GM19397 (cell line): ENCODE measurements around the gene KRTAP5-8.
"Not testable (repeated sequence)": the region's sequence is repeated elsewhere in the genome, so short reads cannot be mapped to it uniquely, and the experiment has no call there.

Experiments
- ATAC-seq: cut with Tn5 transposase; IDR thresholded peaks from one replicate; pipeline ENCODE4 v1.9.1; 2021; ENCODE audit warnings: mild to moderate bottlenecking, moderate library complexity; ENCODE audit not compliant: unreplicated experiment

KRTAP5-8 gene, protein sequence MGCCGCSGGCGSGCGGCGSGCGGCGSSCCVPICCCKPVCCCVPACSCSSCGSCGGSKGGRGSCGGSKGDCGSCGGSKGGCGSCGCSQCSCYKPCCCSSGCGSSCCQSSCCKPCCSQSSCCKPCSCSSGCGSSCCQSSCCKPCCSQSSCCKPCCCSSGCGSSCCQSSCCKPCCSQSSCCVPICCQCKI

DNA sequence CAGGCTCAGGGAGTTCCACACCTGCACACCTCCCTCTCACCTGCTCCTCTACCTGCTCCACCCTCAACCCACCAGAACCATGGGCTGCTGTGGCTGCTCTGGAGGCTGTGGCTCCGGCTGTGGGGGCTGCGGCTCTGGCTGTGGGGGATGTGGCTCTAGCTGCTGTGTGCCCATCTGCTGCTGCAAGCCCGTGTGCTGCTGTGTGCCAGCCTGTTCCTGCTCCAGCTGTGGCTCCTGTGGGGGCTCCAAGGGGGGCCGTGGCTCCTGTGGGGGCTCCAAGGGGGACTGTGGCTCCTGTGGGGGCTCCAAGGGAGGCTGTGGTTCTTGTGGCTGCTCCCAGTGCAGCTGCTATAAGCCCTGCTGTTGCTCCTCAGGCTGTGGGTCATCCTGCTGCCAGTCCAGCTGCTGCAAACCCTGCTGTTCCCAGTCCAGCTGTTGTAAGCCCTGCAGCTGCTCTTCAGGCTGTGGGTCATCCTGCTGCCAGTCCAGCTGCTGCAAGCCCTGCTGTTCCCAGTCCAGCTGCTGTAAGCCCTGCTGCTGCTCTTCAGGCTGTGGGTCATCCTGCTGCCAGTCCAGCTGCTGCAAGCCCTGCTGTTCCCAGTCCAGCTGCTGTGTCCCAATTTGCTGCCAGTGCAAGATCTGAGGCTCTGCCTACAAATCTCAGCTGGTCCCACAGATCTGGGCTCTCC lies at the start of gene KRTAP5-8:
KRTAP5-8 (plus strand) TSS at position 49 of the 689 bp plus-strand sequence; CDS start at position 80, 31 bp downstream.
- ATAC-seq, result not testable (repeated sequence)

DNA sequence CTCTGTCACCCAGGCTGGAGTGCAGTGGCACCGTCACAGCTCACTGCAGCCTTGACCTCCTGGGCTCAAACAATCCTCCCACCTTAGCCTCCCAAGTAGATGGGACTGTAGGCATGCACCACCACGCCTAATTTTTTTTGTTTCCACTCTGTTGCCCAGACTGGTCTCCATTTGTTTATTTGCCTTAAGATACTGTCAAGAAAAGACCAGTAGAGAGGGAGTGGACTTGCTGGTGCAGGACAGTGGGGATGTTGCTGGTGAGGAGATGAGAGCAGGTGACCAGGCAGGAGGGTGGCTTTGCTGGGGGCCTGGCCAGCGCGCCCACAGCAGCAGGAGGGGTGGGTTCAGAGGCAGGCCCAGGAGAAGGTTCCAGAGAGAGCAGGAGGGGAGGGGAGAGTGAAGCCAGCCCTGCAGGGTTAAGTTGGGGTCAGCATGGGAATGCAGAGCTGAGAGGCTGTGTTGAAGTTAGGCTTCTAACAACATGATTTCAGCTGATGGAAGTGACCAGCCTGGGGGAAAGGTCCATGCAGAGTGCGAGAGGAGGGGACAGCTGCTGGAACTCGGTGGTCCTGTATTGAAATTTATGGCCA lies 49.0 kb upstream of the KRTAP5-8 start:
- no peak for ATAC-seq

GRCh38 chr11:71489311-71490043 lies 48.3 kb upstream of the KRTAP5-8 start:
- no peak for ATAC-seq

- no peak for ATAC-seq
Measured at GRCh38 chr11:71490044-71490730, 47.6 kb upstream of the KRTAP5-8 start.

- ATAC-seq, result no peak
Measured at GRCh38 chr11:71490731-71491390, 47.0 kb upstream of the KRTAP5-8 start.

- no peak for ATAC-seq
Measured at GRCh38 chr11:71491531-71491930, 46.3 kb upstream of the KRTAP5-8 start.

DNA sequence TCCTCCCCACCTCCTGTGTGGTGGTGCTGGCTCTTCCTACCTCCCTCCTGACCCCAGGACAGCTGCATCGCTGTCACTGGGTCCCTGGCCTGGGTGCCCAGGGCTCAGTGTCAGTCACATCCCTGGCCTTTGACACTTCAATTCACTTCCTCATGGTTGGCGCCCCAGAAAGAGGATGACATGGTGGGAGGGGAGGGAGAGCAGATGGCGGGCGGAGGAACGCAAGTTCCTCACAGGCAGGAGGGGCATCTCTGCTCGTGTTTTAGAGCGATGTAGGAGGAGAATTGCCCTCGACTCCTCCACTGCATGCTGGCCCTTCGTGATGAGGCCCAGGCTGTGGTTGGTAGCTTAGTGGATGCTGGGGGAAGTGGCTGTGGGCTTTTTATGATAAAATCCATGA lies 45.9 kb upstream of the KRTAP5-8 start:
- no peak for ATAC-seq

- no peak for ATAC-seq
Measured at GRCh38 chr11:71495286-71496230, 42.3 kb upstream of the KRTAP5-8 start.

DNA sequence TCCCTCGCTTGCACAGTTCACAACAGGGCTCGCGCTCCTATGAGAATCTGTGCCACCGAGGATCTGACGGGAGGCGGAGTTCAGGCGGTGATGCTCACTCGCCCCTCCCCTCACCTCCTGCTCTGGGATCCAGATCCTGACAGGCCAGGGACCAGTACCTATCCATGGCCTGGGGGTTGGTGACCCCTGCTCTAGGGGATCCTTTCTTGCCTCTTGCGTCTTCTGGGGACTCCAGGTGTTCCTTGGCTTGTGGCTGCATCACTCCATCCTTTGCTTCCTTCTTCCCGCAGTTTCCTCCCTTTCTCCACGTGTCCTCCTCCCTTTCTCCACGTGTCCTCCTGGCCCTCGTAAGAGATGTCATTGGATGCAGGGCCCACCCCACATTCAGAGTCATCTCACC lies 41.4 kb upstream of the KRTAP5-8 start:
- ATAC-seq, result no peak

- ATAC-seq, result no peak
Measured at GRCh38 chr11:71498091-71498490, 39.7 kb upstream of the KRTAP5-8 start.

DNA sequence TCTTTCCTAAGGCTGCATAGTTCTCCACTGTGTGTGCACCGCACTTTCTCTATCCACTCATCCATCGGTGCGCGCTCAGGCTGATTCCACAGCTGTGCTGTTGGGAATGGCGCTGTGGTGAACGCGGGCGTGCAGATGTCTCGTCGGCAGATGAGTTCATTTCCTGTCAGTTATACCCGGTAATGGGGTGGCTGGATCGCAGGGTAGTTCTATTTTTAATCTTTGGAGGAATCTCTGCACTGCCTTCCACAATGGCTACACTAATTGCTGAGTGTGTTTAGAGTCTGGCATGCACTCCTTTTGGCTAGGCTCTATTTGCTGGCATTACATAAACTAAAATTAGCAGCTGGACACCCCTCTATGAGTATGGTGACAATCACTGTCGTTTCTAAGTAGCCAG lies 38.7 kb upstream of the KRTAP5-8 start:
- ATAC-seq, result no peak

- ATAC-seq, result no peak
Measured at GRCh38 chr11:71499546-71499945, 38.3 kb upstream of the KRTAP5-8 start.

DNA sequence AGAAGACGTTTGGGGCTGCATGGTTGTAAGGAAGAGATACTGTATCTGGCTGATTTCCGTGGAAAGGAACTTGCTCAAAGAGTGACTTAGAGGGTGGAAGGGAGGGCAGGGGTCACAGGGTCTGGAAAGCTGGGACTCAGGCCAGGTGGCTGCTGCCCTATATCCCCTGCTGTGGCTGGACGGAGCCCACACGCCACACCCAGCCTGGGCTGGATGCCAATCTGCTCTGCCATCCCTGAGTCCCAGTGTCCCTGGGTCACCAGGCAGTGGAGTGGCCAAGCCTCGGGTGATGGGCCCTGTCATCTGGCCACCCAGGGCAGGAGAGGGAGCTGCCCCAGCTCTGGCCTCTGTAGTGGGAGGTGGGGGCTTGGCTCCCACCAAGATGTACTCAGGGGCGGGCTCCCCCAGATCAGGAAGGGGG lies 37.2 kb upstream of the KRTAP5-8 start:
- no peak for ATAC-seq

- no peak for ATAC-seq
Measured at GRCh38 chr11:71501071-71501985, 36.5 kb upstream of the KRTAP5-8 start.

- no peak for ATAC-seq
Measured at GRCh38 chr11:71502026-71502425, 35.8 kb upstream of the KRTAP5-8 start.

GRCh38 chr11:71502871-71503435 lies 34.9 kb upstream of the KRTAP5-8 start:
- ATAC-seq, result no peak

GRCh38 chr11:71504531-71504930 lies 33.3 kb upstream of the KRTAP5-8 start:
- ATAC-seq, result no peak

- no peak for ATAC-seq
Measured at GRCh38 chr11:71505001-71505400, 32.8 kb upstream of the KRTAP5-8 start.
